GM12872 (cell line): ENCODE measurements around the gene DOCK2.

Source experiments
- CTCF ChIP-seq: IDR thresholded peaks from 3 replicates; pipeline ENCODE4 v1.5.1; 2011; ENCODE audit warnings: low read depth, mild to moderate bottlenecking, low read length, moderate library complexity; ENCODE audit not compliant: insufficient read depth

DOCK2 gene

GRCh38 chr5:169751490-169751889 is 114.4 kb downstream of the DOCK2 start:
- TF ChIP-seq CTCF: no peak

GRCh38 chr5:169753795-169754194 is 116.7 kb downstream of the DOCK2 start:
- no peak for TF ChIP-seq CTCF

GRCh38 chr5:169754737-169755136 is 117.7 kb downstream of the DOCK2 start:
- no peak for TF ChIP-seq CTCF

GRCh38 chr5:169756071-169756765 is 119.1 kb downstream of the DOCK2 start:
- TF ChIP-seq CTCF: no peak

- TF ChIP-seq CTCF: no peak
These were observed 119.9 kb downstream of the DOCK2 start for GRCh38 chr5:169757016-169757415.

- no peak for TF ChIP-seq CTCF
These were observed 121.8 kb downstream of the DOCK2 start for GRCh38 chr5:169758886-169759285.

GRCh38 chr5:169760229-169760628 is 123.2 kb downstream of the DOCK2 start:
- no peak for TF ChIP-seq CTCF
